HG03565 (cell line): ENCODE measurements around the gene SOCS3.
A peak's percentile ranks its signal among the peaks of the same experiment; 100 is the strongest.

Experiments
- ATAC-seq: cut with Tn5 transposase; IDR thresholded peaks from one replicate; pipeline ENCODE4 v1.9.1; 2021; ENCODE audit warnings: mild to moderate bottlenecking, moderate library complexity; ENCODE audit not compliant: unreplicated experiment

The SOCS3 gene

GRCh38 chr17:78368854-78369495, 9.1 kb upstream of the SOCS3 start:
- no peak for ATAC-seq

- ATAC-seq = no peak
Observed at GRCh38 chr17:78368348-78368747, 8.5 kb upstream of the SOCS3 start.

GRCh38 chr17:78367193-78367592, 7.3 kb upstream of the SOCS3 start:
- ATAC-seq = no peak

- no peak for ATAC-seq
Observed at GRCh38 chr17:78366109-78366848, 6.4 kb upstream of the SOCS3 start.

- no peak for ATAC-seq
Observed at GRCh38 chr17:78365561-78366108, 5.8 kb upstream of the SOCS3 start.

GRCh38 chr17:78364436-78365281, 4.8 kb upstream of the SOCS3 start:
- no peak for ATAC-seq

- ATAC-seq = no peak
Observed at GRCh38 chr17:78362671-78363070, 2.8 kb upstream of the SOCS3 start.

- no peak for ATAC-seq
Observed at GRCh38 chr17:78362232-78362631, 2.4 kb upstream of the SOCS3 start.

- ATAC-seq = no peak
Observed at GRCh38 chr17:78361225-78361701, 1.4 kb upstream of the SOCS3 start.

GRCh38 chr17:78360371-78361224, 721 bp upstream of the SOCS3 start:
- ATAC-seq = no peak

GRCh38 chr17:78359321-78359996, 418 bp downstream of the SOCS3 start:
- ATAC-seq = no peak

GRCh38 chr17:78358538-78359320, 1.1 kb downstream of the SOCS3 start:
- no peak for ATAC-seq

GRCh38 chr17:78357672-78358537, 2.0 kb downstream of the SOCS3 start:
- no peak for ATAC-seq

GRCh38 chr17:78357177-78357586, 2.7 kb downstream of the SOCS3 start:
- no peak for ATAC-seq

GRCh38 chr17:78356101-78356713, 3.7 kb downstream of the SOCS3 start:
- ATAC-seq = peak; percentile 65

- ATAC-seq = no peak
Observed at GRCh38 chr17:78355701-78356100, 4.2 kb downstream of the SOCS3 start.

GRCh38 chr17:78355045-78355641, 4.7 kb downstream of the SOCS3 start:
- no peak for ATAC-seq
